HG02884 (cell line): ENCODE data around the gene SLC35G3.
"Not testable (repeated sequence)": the region's sequence is repeated elsewhere in the genome, so short reads cannot be mapped to it uniquely, and the experiment has no call there.

Experiments used
- ATAC-seq: cut with Tn5 transposase; IDR thresholded peaks from one replicate; pipeline ENCODE4 v1.9.1; 2021; ENCODE audit warnings: mild to moderate bottlenecking, moderate library complexity; ENCODE audit not compliant: unreplicated experiment

SLC35G3 gene

GRCh38 chr17:35212668-35213067, 18.5 kb upstream of the SLC35G3 start:
- ATAC-seq = no peak

GRCh38 chr17:35210741-35211140, 16.5 kb upstream of the SLC35G3 start:
- no peak for ATAC-seq

GRCh38 chr17:35202582-35202981, 8.4 kb upstream of the SLC35G3 start:
- ATAC-seq = not testable (repeated sequence)

GRCh38 chr17:35195062-35195461, 869 bp upstream of the SLC35G3 start:
- not testable (repeated sequence) for ATAC-seq

- no peak for ATAC-seq
Measured at GRCh38 chr17:35192708-35193107, 1.5 kb downstream of the SLC35G3 start.

GRCh38 chr17:35191001-35191695, 3.0 kb downstream of the SLC35G3 start:
- no peak for ATAC-seq

GRCh38 chr17:35189291-35189690, 4.9 kb downstream of the SLC35G3 start:
- ATAC-seq = no peak

GRCh38 chr17:35188111-35188510, 6.1 kb downstream of the SLC35G3 start:
- no peak for ATAC-seq

- no peak for ATAC-seq
Measured at GRCh38 chr17:35187481-35187880, 6.7 kb downstream of the SLC35G3 start.

GRCh38 chr17:35185849-35186248, 8.3 kb downstream of the SLC35G3 start:
- ATAC-seq = no peak

GRCh38 chr17:35184274-35184673, 9.9 kb downstream of the SLC35G3 start:
- no peak for ATAC-seq

- ATAC-seq = no peak
Measured at GRCh38 chr17:35183332-35183731, 10.9 kb downstream of the SLC35G3 start.

- not testable (repeated sequence) for ATAC-seq
Measured at GRCh38 chr17:35179379-35179778, 14.8 kb downstream of the SLC35G3 start.

- no peak for ATAC-seq
Measured at GRCh38 chr17:35176897-35177296, 17.3 kb downstream of the SLC35G3 start.

- no peak for ATAC-seq
Measured at GRCh38 chr17:35175638-35176415, 18.4 kb downstream of the SLC35G3 start.

GRCh38 chr17:35174835-35175334, 19.3 kb downstream of the SLC35G3 start:
- ATAC-seq = no peak

- not testable (repeated sequence) for ATAC-seq
Measured at GRCh38 chr17:35172321-35172720, 21.9 kb downstream of the SLC35G3 start.

GRCh38 chr17:35171834-35172233, 22.4 kb downstream of the SLC35G3 start:
- ATAC-seq = no peak

- no peak for ATAC-seq
Measured at GRCh38 chr17:35170968-35171771, 23.0 kb downstream of the SLC35G3 start.

GRCh38 chr17:35169835-35170363, 24.3 kb downstream of the SLC35G3 start:
- ATAC-seq = no peak

GRCh38 chr17:35167666-35168065, 26.5 kb downstream of the SLC35G3 start:
- ATAC-seq = no peak
